AG09319 (cell line): ENCODE results near the gene SIPA1L3.

Experiments
- DNase-seq: peaks from one replicate; pipeline ENCODE4 v3.0.0-alpha.2; 2010; ENCODE audit warnings: low read depth; ENCODE audit errors: extremely low read depth
- CTCF ChIP-seq: IDR thresholded peaks from 2 replicates; pipeline ENCODE4 v1.5.1; 2011; ENCODE audit warnings: low read depth, mild to moderate bottlenecking, inconsistent platforms, low read length, moderate library complexity

SIPA1L3 gene

GRCh38 chr19:38107129-38107528, 200.1 kb downstream of the SIPA1L3 start:
- TF ChIP-seq CTCF = no peak
- no peak for DNase-seq

DNA sequence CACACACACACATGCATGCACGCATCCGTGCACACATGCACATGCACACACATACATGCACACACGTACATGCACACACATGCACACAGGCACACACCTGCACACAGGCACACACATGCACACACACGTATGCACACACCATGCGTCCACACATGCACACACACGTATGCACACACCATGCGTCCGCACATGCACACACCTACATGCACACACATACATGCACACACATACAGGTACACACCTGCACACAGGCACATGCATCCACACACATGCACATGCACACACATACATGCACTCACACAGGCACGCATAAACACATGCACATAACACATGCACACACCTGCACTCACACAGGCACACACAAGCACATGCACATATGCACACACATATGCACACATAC, 204.9 kb downstream of the SIPA1L3 start:
- no peak for TF ChIP-seq CTCF
- DNase-seq = no peak

DNA sequence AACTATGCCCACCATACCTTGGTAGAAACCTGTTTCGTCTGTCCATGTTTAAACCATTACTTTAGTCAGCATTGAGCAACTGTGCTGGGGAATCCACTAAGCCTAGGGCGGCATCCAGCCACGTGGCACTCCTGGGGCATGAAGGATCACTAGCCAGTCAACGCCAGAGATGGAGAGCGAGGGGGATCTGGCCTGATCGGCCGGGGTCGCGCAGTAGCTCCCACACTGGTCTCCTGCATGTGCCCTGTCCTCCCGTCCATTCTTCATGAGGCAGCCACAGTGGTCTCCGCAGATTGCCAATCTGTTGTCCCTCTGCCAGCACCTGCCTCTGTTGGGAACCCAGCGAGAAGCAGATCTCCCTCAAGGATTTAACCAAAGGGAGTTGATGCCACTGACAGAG, 207.6 kb downstream of the SIPA1L3 start:
- no peak for TF ChIP-seq CTCF

GRCh38 chr19:38115271-38115802, 208.3 kb downstream of the SIPA1L3 start:
- DNase-seq = no peak
- TF ChIP-seq CTCF = no peak

More for the DNA sequence above, 207.6 kb downstream of the SIPA1L3 start:
- no peak for DNase-seq

- DNase-seq = no peak
- no peak for TF ChIP-seq CTCF
Observed at GRCh38 chr19:38118176-38118575, 211.2 kb downstream of the SIPA1L3 start.

DNA sequence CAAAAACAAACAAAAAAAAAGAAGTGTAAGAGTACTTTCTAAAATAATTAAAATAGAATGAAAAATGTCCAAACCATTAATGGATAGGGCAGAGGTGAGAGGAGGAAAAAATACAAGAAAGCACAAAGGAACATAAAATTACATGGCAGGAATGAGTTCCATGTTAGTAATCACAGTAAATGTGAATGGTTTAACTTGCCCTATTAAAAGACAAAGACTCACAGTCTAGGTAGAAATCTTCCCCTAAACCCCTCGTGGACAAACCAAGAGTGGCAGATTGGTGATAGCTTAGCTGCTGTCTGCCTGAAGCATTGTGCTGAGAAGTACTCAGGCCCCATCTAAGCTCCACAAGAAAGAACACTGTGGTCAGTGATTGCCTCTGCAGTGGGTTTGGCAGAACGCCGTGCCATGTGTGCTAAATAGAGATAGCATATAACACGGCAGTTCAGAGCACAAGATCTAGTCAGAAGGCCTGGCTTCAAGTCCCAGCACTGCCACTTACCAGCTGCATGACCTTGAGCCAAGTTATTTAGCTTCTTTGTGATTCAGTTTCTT, 213.5 kb downstream of the SIPA1L3 start:
- DNase-seq = no peak
- no peak for TF ChIP-seq CTCF

- no peak for TF ChIP-seq CTCF
- DNase-seq = no peak
Observed at GRCh38 chr19:38122402-38123093, 215.5 kb downstream of the SIPA1L3 start.
